ENCODE measurements around the gene OBSCN.

DNA sequence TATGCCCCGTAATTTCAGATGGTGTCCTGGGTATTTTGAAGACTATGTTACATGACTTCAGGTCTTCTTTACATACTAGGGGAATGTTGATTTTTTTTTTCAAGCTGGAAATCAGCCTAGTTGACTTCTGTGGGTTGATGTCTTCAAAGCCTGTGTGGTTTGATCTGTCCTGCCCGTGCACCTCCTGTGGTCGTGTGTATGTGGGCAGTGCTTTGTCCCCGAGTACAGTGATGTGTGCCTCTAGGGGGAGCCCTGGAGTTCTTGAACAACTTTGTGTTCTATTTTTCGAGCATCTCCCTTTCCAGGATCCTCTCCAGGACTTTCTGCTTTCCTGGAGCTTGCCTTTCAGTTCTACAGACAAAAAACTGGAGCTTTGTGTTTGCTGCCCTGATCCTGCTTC is 28.9 kb downstream of the OBSCN start:
- TF ChIP-seq CTCF (IDR thresholded peaks at IDR 0.05; ENCODE audit: insufficient read depth, low read depth, low read length) (peak; percentile 16), EZH2 (IDR thresholded peaks at IDR 0.05; ENCODE audit: insufficient read depth, low read length) (no peak)
